ENCODE measurements around the gene SPPL2B. TPM values are rescaled to one million over a fixed set of nuclear protein-coding genes. Genes with fewer than 3 reads are reported as not detected.

SPPL2B gene
- polyA plus RNA-seq, 1 donor from 2014 or later = 68.7 TPM

- Histone ChIP-seq H2AFZ (ENCODE audit: low read depth, low read length) (no peak overlapping the region), H4K20me1 (ENCODE audit: insufficient read depth) (no peaks in the 10 kb centered on the region), H3K27ac (ENCODE audit: low read length) (no peak overlapping the region), H3K4me2 (ENCODE audit: low read length) (no peak overlapping the region), H3K36me3 (ENCODE audit: insufficient read depth, low read length) (no peaks in the 10 kb centered on the region), H3F3A (ENCODE audit: insufficient read depth, low read length, poor library complexity, severe bottlenecking) (no peaks in the 10 kb centered on the region), H3K4me3 (ENCODE audit: low read length) (no peak overlapping the region), H3K79me2 (replicated peaks; ENCODE audit: insufficient read depth, low read length) (no peaks in the 10 kb centered on the region), H3K27me3 (ENCODE audit: insufficient read depth, low read depth, low read length) (peaks cover 56% of the 10 kb centered on the region), H3K9me3 (ENCODE audit: low read length) (no peaks in the 10 kb centered on the region), H3K9me2 (ENCODE audit: insufficient read depth, low read length) (no peaks in the 10 kb centered on the region), H3K9ac (ENCODE audit: low read length) (no peak overlapping the region)
- no peak for TF ChIP-seq EZH2 (IDR thresholded peaks at IDR 0.05; ENCODE audit: borderline replicate concordance, insufficient read depth, low read length, poor library complexity, severe bottlenecking)
Observed at GRCh38 chr19:2288818-2289713, 39.4 kb upstream of the SPPL2B start.

GRCh38 chr19:2289714-2290435 is 38.6 kb upstream of the SPPL2B start:
- Histone ChIP-seq H3K36me3 (ENCODE audit: insufficient read depth, low read length) (no peaks in the 10 kb centered on the region), H3F3A (ENCODE audit: insufficient read depth, low read length, poor library complexity, severe bottlenecking) (no peaks in the 10 kb centered on the region), H2AFZ (ENCODE audit: low read depth, low read length) (no peak overlapping the region), H3K4me2 (ENCODE audit: low read length) (no peak overlapping the region), H3K9ac (ENCODE audit: low read length) (no peak overlapping the region), H3K79me2 (replicated peaks; ENCODE audit: insufficient read depth, low read length) (no peaks in the 10 kb centered on the region), H3K27ac (ENCODE audit: low read length) (no peak overlapping the region), H3K27me3 (ENCODE audit: insufficient read depth, low read depth, low read length) (peaks cover 56% of the 10 kb centered on the region), H3K4me3 (ENCODE audit: low read length) (peak overlapping the region; percentile 46), H4K20me1 (ENCODE audit: insufficient read depth) (no peaks in the 10 kb centered on the region), H3K9me2 (ENCODE audit: insufficient read depth, low read length) (no peaks in the 10 kb centered on the region), H3K9me3 (ENCODE audit: low read length) (no peaks in the 10 kb centered on the region)
- TF ChIP-seq EP300 (conservative IDR thresholded peaks at IDR 0.05; ENCODE audit: poor library complexity, severe bottlenecking) (no peak), POLR2AphosphoS5 (IDR thresholded peaks at IDR 0.05) (no peak), REST (IDR thresholded peaks at IDR 0.05; ENCODE audit: borderline replicate concordance) (no peak), SMC3 (conservative IDR thresholded peaks at IDR 0.05; ENCODE audit: poor library complexity) (no peak), TAF1 (IDR thresholded peaks at IDR 0.05; ENCODE audit: low read depth) (no peak), MXI1 (conservative IDR thresholded peaks at IDR 0.05; ENCODE audit: poor library complexity, severe bottlenecking) (no peak), EZH2 (IDR thresholded peaks at IDR 0.05; ENCODE audit: borderline replicate concordance, insufficient read depth, low read length, poor library complexity, severe bottlenecking) (no peak), RAD21 (conservative IDR thresholded peaks at IDR 0.05) (no peak), CTCF (IDR thresholded peaks at IDR 0.05; ENCODE audit: poor library complexity, severe bottlenecking) (no peak)
